Smooth muscle cell (in vitro differentiated cells): Measurements from ENCODE around the gene RCSD1. TPM values are rescaled to one million over a fixed set of nuclear protein-coding genes. Genes with fewer than 3 reads are reported as not detected.

Source experiments
- DNase-seq: peaks from one replicate; lab custom pipeline; 2025; ENCODE audit not compliant: unreplicated experiment; lab: John Stamatoyannopoulos, UW
- H2AFZ ChIP-seq: fragments of 200-600 bp; sonication (generic); 2 replicates; pipeline ENCODE4 v1.6.0; 2016; ENCODE audit warnings: antibody characterized with exemption, low read depth, mild to moderate bottlenecking
- H3F3A ChIP-seq: fragments of 200-600 bp; sonication (generic); 2 replicates; pipeline ENCODE4 v1.6.0; 2017; ENCODE audit warnings: antibody characterized with exemption, low read depth
- H3K27ac ChIP-seq: fragments of 200-600 bp; sonication (generic); 2 replicates; pipeline ENCODE4 v1.5.1; 2016; ENCODE audit warnings: low read depth, mild to moderate bottlenecking
- H3K27me3 ChIP-seq: fragments of 200-600 bp; sonication (generic); 2 replicates; pipeline ENCODE4 v1.6.1; 2016; ENCODE audit warnings: low read depth, mild to moderate bottlenecking
- H3K36me3 ChIP-seq: fragments of 200-600 bp; sonication (generic); 2 replicates; pipeline ENCODE4 v1.5.1; 2016; ENCODE audit warnings: low read depth
- H3K4me1 ChIP-seq: fragments of 200-600 bp; sonication (generic); 2 replicates; pipeline ENCODE4 v1.5.1; 2016; ENCODE audit warnings: low read depth
- H3K4me2 ChIP-seq: fragments of 200-600 bp; sonication (generic); 2 replicates; pipeline ENCODE4 v1.6.0; 2016; ENCODE audit warnings: mild to moderate bottlenecking
- H3K4me3 ChIP-seq: fragments of 200-600 bp; sonication (generic); 2 replicates; pipeline ENCODE4 v1.5.1; 2016; ENCODE audit warnings: mild to moderate bottlenecking
- H3K79me2 ChIP-seq: fragments of 200-600 bp; sonication (generic); 2 replicates; pipeline ENCODE4 v1.6.0; 2016; ENCODE audit warnings: low read depth, mild to moderate bottlenecking
- H3K9ac ChIP-seq: fragments of 200-600 bp; sonication (generic); 2 replicates; pipeline ENCODE4 v1.6.0; 2016; ENCODE audit warnings: low read depth
- H3K9me3 ChIP-seq: fragments of 200-600 bp; sonication (generic); replicated peaks from 2 replicates; pipeline ENCODE4 v1.5.1; 2016; ENCODE audit warnings: low read depth
- H4K20me1 ChIP-seq: fragments of 200-600 bp; sonication (generic); 2 replicates; pipeline ENCODE4 v1.6.0; 2016; ENCODE audit warnings: low read depth
- CTCF ChIP-seq: fragments of 200-600 bp; sonication (generic); IDR thresholded peaks from 2 replicates; pipeline ENCODE4 v1.5.1; 2017; ENCODE audit warnings: borderline replicate concordance, mild to moderate bottlenecking, antibody characterized with exemption; ENCODE audit not compliant: insufficient read depth, poor library complexity, severe bottlenecking
- WGBS: methylation state at CpG from one replicate; pipeline ENCODE4 v1.1.7; 2016; ENCODE audit warnings: low lambda C conversion rate; 5-methylcytosine and 5-hydroxymethylcytosine counted together
- polyA plus RNA-seq: library from polyadenylated mRNA; unstranded; fragments of >200 nt; fragmentation: Nextera tagmentation; extraction: Ambion mirVana; gene quantifications from 2 replicates; pipeline ENCODE4 v1.2.1, GENCODE V29; 2016
- total RNA-seq: library from RNA; depleted of rRNA; stranded (reverse); fragments of >200 nt; gene quantifications from 2 replicates; pipeline ENCODE4 v1.2.3, GENCODE V29; 2014

The RCSD1 gene
- total and polyA plus RNA-seq, 2 experiments from 2014 or later = 0.40 TPM; not detected in 1

DNA sequence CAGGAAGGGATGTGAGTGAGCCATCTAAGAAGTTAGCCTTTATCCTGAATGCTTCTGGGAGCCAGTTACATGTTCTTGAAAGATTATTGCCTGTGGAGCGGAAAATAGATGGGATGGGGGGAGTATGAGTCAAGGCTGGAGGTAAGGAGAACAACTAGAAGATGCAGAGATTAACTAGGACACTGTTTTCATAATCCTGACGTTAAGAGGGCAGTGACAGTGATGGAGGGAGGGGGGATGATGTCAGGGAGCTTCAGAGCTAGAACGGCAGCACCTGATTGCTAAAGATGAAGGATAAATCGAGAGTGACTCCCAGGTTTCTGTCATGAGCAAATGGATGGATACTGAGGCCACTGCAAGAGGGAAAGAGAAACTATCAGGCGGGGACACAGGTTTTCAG, 10.0 kb upstream of the RCSD1 start:
- H4K20me1 ChIP-seq = no peaks in the 10 kb centered on the region
- no peak for DNase-seq
- H3K36me3 ChIP-seq = peaks cover 3% of the 10 kb centered on the region
- no peak overlapping the region for H3K9ac ChIP-seq
- H3K4me1 ChIP-seq = peaks cover 3% of the 10 kb centered on the region
- H3K79me2 ChIP-seq = no peaks in the 10 kb centered on the region
- 74% methylated on average over 5 of the region's 5 CpGs for WGBS
- no peak overlapping the region for H3K4me3 ChIP-seq
- no peak for TF ChIP-seq CTCF
- H3K4me2 ChIP-seq = no peak overlapping the region
- H3K27me3 ChIP-seq = no peaks in the 10 kb centered on the region
- no peaks in the 10 kb centered on the region for H3K9me3 ChIP-seq
- H3K27ac ChIP-seq = no peak overlapping the region
- peaks cover 12% of the 10 kb centered on the region for H3F3A ChIP-seq
- H2AFZ ChIP-seq = no peak overlapping the region

- Histone ChIP-seq H3K4me3 (no peak overlapping the region), H3K27ac (no peak overlapping the region), H4K20me1 (no peaks in the 10 kb centered on the region), H3K79me2 (no peaks in the 10 kb centered on the region), H3K4me2 (no peak overlapping the region), H3K9ac (no peak overlapping the region), H3K36me3 (no peaks in the 10 kb centered on the region), H3K4me1 (peaks cover 3% of the 10 kb centered on the region), H3K9me3 (no peaks in the 10 kb centered on the region), H2AFZ (no peak overlapping the region), H3F3A (peaks cover 11% of the 10 kb centered on the region), H3K27me3 (no peaks in the 10 kb centered on the region)
- WGBS = 95% methylated on average over 4 of the region's 4 CpGs
- no peak for TF ChIP-seq CTCF
- no peak for DNase-seq
Measured at GRCh38 chr1:167621780-167622313, 8.2 kb upstream of the RCSD1 start.

GRCh38 chr1:167623951-167624350, 6.1 kb upstream of the RCSD1 start:
- H3K36me3 ChIP-seq = no peaks in the 10 kb centered on the region
- no peaks in the 10 kb centered on the region for H3K9me3 ChIP-seq
- H3K4me3 ChIP-seq = no peak overlapping the region
- H3K4me2 ChIP-seq = no peak overlapping the region
- H2AFZ ChIP-seq = no peak overlapping the region
- H4K20me1 ChIP-seq = no peaks in the 10 kb centered on the region
- H3F3A ChIP-seq = no peaks in the 10 kb centered on the region
- DNase-seq = no peak
- H3K27me3 ChIP-seq = no peaks in the 10 kb centered on the region
- TF ChIP-seq CTCF = no peak
- H3K27ac ChIP-seq = no peak overlapping the region
- no peaks in the 10 kb centered on the region for H3K79me2 ChIP-seq
- H3K9ac ChIP-seq = no peak overlapping the region
- H3K4me1 ChIP-seq = no peaks in the 10 kb centered on the region
- 94% methylated on average over 3 of the region's 3 CpGs for WGBS
